Measurements from ENCODE around the gene ME3.

The ME3 gene

GRCh38 chr11:86414032-86414431 lies 258.4 kb downstream of the ME3 start:
- no peak overlapping the region for H3K27ac ChIP-seq
- no peak for TF ChIP-seq CTCF (conservative IDR thresholded peaks at IDR 0.05)

GRCh38 chr11:86408845-86409244 lies 263.6 kb downstream of the ME3 start:
- peak; percentile 55 for TF ChIP-seq CTCF (conservative IDR thresholded peaks at IDR 0.05)
- no peak overlapping the region for H3K27ac ChIP-seq

GRCh38 chr11:86403458-86403857 lies 269.0 kb downstream of the ME3 start:
- H3K27ac ChIP-seq, result no peak overlapping the region
- no peak for TF ChIP-seq CTCF (conservative IDR thresholded peaks at IDR 0.05)

- no peak overlapping the region for H3K27ac ChIP-seq
- TF ChIP-seq CTCF (conservative IDR thresholded peaks at IDR 0.05), result no peak
Observed at GRCh38 chr11:86398106-86398505, 274.3 kb downstream of the ME3 start.

- TF ChIP-seq CTCF (conservative IDR thresholded peaks at IDR 0.05), result no peak
- H3K27ac ChIP-seq, result no peak overlapping the region
Observed at GRCh38 chr11:86397351-86397750, 275.1 kb downstream of the ME3 start.

- no peak overlapping the region for H3K27ac ChIP-seq
- no peak for TF ChIP-seq CTCF (conservative IDR thresholded peaks at IDR 0.05)
Observed at GRCh38 chr11:86396396-86396795, 276.0 kb downstream of the ME3 start.

GRCh38 chr11:86395061-86395551 lies 277.3 kb downstream of the ME3 start:
- no peak for TF ChIP-seq CTCF (conservative IDR thresholded peaks at IDR 0.05)
- no peak overlapping the region for H3K27ac ChIP-seq

Data from VCaP (cell line).